ENCODE results near the gene MS4A7. TPM values are rescaled to one million over a fixed set of nuclear protein-coding genes. Genes with fewer than 3 reads are reported as not detected.
A peak's percentile ranks its signal among the peaks of the same experiment; 100 is the strongest.
"Not testable (repeated sequence)": the region's sequence is repeated elsewhere in the genome, so short reads cannot be mapped to it uniquely, and the experiment has no call there.

The MS4A7 gene, protein sequence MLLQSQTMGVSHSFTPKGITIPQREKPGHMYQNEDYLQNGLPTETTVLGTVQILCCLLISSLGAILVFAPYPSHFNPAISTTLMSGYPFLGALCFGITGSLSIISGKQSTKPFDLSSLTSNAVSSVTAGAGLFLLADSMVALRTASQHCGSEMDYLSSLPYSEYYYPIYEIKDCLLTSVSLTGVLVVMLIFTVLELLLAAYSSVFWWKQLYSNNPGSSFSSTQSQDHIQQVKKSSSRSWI
- not detected in 2 replicates for total RNA-seq (2014; rRNA removed; shearing (Covaris generic))

DNA sequence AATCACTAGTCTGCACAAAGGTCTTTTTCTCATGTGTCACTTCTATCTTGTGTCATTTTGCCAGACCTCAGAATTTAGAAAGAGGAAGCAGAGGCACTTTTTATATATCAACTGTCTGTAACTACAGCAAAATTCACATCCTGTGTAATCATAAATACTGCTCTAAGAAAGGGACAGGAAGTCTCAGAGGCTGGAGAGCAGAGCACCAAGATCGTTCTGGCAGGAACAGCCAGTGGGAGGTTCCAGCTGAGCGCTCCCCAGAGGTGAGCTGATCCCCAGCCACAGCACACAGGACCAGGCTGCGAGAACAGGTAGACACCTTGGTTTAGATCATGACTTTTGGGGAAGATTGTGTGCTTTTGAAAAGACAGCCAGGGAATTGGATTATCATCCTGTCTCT, at the start of gene MS4A7:
Gene MS4A7, plus strand, starts transcription at position 179 of the 400 bp plus-strand sequence. CDS start 4,610 bp downstream, outside the sequence.
- peak; percentile 13 for DNase-seq (ENCODE audit: low read depth)

DNA sequence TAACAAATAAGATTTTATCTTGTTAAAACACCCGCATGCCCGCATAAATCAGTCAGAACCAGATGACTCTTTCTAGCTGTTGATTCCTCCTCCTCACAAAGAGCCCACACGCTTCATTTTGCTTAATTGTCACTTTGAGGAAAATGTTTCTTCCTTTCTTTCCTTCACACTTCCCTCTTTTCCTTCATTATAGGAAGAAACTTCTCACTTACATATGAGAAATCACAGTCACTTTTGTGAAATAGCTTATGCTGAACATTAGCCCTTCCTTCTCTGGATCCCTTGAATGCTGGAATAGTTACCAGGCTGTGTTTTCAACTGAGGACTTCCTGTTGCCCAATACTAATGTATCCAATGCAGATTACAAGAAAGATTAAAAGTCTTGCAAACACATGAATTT, 45.5 kb upstream of the MS4A7 start:
- no peak for DNase-seq (ENCODE audit: low read depth)

DNA sequence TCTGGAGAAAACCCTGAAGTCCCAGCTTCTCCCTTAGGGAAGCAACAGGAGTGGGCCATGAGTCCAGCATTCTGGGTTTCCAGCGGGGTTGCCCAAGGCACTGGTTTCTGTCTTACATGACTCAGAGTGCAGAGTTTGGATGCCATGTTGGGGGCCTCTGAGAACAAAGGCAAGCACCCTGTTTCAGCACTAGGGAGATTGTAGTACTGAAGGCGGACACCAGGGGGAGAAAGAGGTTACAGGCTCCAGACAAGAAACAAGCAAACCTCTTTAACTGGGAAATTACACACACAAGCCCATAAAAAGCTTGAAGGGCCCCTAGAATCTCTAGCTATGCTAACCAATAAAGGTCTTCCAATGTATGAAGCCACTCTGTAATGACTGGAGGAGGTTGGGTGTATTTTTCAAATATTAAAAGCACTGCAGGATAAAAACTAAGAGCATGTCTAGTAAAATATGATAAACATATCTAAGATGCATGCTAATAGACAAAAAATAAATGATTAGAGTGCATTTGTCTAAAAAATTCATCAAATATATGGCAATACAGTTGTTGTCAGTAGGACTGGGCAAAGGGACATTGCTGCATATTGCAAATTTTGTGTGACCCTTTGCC, 44.2 kb upstream of the MS4A7 start:
- DNase-seq (ENCODE audit: low read depth): peak; percentile 82

- DNase-seq (ENCODE audit: low read depth): no peak
These were observed 41.5 kb upstream of the MS4A7 start for GRCh38 chr11:60336767-60337391.

- no peak for DNase-seq (ENCODE audit: low read depth)
These were observed 40.3 kb upstream of the MS4A7 start for GRCh38 chr11:60338053-60338452.

DNA sequence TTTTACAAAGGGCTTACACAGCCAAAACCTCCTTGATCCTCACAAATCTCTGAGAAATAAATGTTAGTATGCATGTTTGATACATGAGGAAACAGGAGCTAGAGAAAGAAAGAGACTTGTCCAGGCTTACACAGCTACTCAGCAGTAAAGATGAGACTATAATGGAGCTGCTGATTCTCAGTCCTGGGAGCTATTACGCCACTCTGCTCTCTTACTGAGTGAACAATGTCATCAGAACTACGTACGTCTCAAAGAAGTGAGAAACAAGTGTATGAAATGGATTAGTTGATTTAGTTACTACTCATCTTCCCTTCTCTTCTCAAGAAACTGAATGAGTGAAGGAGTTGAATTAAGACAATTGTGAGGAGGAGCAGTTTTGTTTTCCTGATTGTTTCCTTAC, 39.0 kb upstream of the MS4A7 start:
- DNase-seq (ENCODE audit: low read depth): no peak

DNA sequence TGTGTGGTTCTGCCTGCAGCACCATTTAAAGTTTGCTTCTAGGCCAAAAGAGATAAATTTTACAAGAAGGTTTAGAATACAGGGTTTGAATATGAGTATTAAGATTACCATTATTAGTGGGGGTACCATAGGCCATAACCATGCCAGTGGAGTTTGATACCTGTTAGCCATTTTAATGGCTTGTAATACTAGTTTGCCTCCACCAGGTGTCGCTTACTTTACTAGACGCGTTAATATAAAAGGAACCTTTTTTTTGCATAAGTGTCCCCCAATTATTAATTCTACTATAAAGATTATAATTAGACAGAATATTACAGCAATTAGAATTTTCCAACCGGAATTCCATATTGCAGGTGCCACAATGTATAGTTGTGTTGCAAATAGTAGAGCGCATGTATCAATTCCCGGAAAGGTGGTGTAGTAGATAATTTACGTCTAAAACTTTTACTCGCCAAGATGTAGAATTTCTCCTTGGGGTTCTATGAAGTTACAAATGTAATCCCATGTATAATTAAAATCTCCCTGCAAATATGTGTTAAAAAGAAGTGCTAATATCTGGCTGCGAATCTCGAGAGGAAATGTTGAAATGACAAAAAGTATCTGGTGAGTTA, 35.1 kb upstream of the MS4A7 start:
- no peak for DNase-seq (ENCODE audit: low read depth)

DNA sequence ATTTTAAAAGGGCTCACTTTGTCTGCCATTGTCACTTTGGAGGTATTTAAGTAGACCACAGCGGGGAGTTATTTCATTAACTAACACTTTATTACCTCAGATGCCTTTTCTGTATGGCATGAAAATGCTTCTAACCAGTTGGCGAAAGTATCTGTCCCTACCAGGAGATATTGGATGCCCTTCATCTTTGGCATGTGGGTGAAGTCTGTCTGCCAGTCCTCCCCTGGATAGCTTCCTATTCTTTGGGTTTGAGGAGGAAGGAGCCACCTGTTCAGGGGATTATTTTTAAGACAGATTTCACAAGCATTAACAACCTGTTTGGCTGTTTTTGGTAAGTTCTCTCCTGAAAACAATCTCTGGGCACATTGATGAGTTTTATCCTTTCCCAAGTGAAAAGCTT, 34.2 kb upstream of the MS4A7 start:
- no peak for DNase-seq (ENCODE audit: low read depth)

- DNase-seq (ENCODE audit: low read depth): peak; percentile 43
These were observed 32.8 kb upstream of the MS4A7 start for GRCh38 chr11:60345489-60345888.

GRCh38 chr11:60347084-60347797, 31.1 kb upstream of the MS4A7 start:
- DNase-seq (ENCODE audit: low read depth): no peak

- DNase-seq (ENCODE audit: low read depth): no peak
These were observed 30.2 kb upstream of the MS4A7 start for GRCh38 chr11:60348116-60348515.

DNA sequence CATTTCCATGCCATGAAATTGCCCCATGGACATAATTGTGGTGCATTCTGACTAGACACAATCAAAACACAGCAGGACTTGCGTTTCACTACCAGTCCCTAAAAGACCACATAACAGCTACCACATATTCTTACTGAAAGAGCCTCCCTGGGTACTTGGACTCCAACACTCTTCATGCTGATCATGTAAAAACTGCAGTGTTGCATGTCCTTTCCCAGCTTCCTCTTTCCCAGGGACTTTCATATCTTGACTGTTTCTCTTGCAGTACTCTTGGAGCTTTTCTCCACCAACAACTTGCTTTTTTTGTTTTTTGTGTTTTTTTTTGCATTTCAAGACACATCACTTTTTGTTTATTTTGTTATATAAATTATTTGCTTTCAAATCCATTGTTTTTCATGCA, 28.3 kb upstream of the MS4A7 start:
- no peak for DNase-seq (ENCODE audit: low read depth)

DNA sequence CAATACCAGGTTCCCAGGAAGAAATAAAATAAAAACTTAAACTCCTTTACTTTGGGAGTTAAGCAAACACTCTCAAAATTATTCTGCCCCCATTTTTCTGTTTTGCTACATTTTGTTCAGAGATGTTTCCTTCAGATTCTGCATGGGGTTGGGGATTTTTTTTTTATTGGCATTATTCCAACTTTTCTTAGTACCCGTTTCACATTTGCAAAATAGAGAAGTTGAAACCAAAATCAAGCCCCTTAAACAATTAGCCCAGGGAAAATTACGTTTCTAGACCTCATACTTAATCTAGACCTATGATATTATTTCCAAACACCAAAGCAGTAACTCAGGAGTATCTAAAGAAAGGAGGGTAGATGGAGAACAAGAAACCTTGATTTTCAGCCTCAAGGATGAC, 20.6 kb upstream of the MS4A7 start:
- DNase-seq (ENCODE audit: low read depth): no peak

GRCh38 chr11:60360621-60361020, 17.7 kb upstream of the MS4A7 start:
- DNase-seq (ENCODE audit: low read depth): no peak

GRCh38 chr11:60362241-60362640, 16.1 kb upstream of the MS4A7 start:
- DNase-seq (ENCODE audit: low read depth): no peak

GRCh38 chr11:60363542-60364470, 14.5 kb upstream of the MS4A7 start:
- DNase-seq (ENCODE audit: low read depth): peak; percentile 62

- DNase-seq (ENCODE audit: low read depth): not testable (repeated sequence)
These were observed 11.9 kb upstream of the MS4A7 start for GRCh38 chr11:60366262-60366904.

DNA sequence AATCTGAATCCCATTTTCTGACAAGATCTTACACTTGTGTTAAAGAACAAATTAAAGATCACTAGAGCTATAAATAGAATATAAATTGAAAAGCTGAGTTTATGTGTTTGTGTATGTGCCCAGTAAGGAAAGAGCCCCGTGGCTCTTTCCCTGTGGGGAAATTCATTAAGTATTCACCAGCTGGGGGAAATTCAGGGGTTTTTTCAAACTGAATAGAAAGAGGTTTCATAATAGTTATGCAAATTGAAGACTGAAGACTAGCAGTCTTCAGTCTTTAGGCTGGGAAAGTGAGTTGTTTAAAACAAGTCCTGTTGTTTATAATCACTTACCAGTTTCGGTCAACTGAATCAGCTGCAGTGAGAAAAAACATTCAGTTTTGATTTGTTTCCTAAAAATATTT, 11.3 kb upstream of the MS4A7 start:
- DNase-seq (ENCODE audit: low read depth): no peak

GRCh38 chr11:60367896-60368295, 10.4 kb upstream of the MS4A7 start:
- no peak for DNase-seq (ENCODE audit: low read depth)

GRCh38 chr11:60370252-60370810, 8.0 kb upstream of the MS4A7 start:
- DNase-seq (ENCODE audit: low read depth): no peak
